PC-9 (cell line): ENCODE data around the gene INMT.

Experiments
- CTCF ChIP-seq: fragments of 200-600 bp; sonication (generic); conservative IDR thresholded peaks from 2 replicates; pipeline ENCODE4 v1.6.1; 2017; ENCODE audit warnings: mixed run types, antibody characterized with exemption, mild to moderate bottlenecking, moderate library complexity
- EZH2 ChIP-seq: fragments of 200-600 bp; sonication (generic); IDR thresholded peaks from 2 replicates; pipeline ENCODE4 v1.8.0; 2017; ENCODE audit warnings: antibody characterized with exemption, low read depth

GRCh38 chr7:30708983-30709382 lies 43.0 kb upstream of the INMT start:
- TF ChIP-seq CTCF (no peak), EZH2 (no peak)
